ENCODE data around the gene DHX15.

DNA sequence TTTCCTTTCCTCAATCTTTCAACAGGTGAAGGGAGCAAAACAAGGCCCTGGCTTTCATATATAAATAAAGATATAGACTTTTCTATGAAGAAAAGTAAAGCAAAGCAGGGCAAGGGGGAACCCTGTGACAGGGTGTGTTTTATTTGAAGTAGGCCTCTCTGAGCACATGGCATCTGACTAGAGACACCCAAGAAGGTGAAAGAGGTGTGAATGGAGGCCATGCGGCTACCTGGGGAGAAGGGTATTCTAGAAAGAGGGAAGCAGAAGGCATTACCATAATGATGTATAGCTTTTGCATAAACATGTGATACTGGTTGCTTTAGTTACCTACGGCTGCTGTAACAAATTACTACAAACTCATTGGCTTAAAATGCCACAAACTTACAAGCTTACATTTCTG is 75.8 kb downstream of the DHX15 start:
- TF ChIP-seq EZH2 (IDR thresholded peaks at IDR 0.05; ENCODE audit: insufficient read depth, poor library complexity, severe bottlenecking): no peak
- no peak for TF ChIP-seq EZH2phosphoT487 (IDR thresholded peaks at IDR 0.05; ENCODE audit: insufficient read depth, low read depth)

Measured in GM23248 (cell line).